HTERT RPE-1 (cell line): ENCODE data around the gene WDR18.

Experiments
- in situ Hi-C: fragments of 300-500 bp; cut with MboI; formaldehyde crosslinking; loops from 4 replicates; pipeline ENCODE4 v1.14.3; 2020; ENCODE audit warnings: low sequenced_read_pairs

Gene WDR18

GRCh38 chr19:1006711-1007398 is 22.7 kb downstream of the WDR18 start:
- in situ Hi-C loops, result no loop called here

GRCh38 chr19:1007399-1008251 is 23.5 kb downstream of the WDR18 start:
- in situ Hi-C loops, result no loop called here

DNA sequence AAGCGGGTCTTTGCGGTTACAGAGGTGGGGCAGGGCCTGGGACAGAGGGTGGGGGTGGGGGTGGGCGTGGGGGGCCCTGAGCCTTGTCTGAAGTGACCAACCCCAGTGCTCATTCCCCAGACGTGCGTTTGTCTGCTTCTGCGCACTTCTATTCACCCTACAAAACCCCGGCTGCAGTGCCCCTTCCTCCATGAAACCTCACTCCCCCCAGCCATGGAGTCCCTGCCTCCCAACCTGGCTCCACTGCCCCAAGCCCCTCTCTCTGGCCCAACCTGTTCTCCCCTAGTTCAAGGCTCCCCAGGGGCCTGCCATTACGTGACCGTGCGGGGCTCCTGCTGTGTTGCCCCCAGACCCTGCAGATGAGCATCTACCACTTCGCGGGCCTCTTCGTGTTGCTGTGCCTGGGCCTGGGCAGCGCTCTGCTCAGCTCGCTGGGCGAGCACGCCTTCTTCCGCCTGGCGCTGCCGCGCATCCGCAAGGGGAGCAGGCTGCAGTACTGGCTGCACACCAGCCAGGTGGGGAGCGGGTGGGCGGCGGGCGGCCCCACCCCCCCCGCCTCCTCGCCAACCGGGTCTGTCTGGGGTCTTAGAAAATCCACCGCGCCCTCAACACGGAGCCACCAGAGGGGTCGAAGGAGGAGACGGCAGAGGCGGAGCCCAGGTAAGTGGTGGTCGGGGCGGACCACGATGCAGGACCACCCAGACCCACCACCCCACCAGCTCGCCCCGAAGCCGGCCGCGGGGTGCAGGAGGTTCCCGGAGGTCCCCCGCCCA is 24.3 kb downstream of the WDR18 start:
- in situ Hi-C loops, result no loop called here

DNA sequence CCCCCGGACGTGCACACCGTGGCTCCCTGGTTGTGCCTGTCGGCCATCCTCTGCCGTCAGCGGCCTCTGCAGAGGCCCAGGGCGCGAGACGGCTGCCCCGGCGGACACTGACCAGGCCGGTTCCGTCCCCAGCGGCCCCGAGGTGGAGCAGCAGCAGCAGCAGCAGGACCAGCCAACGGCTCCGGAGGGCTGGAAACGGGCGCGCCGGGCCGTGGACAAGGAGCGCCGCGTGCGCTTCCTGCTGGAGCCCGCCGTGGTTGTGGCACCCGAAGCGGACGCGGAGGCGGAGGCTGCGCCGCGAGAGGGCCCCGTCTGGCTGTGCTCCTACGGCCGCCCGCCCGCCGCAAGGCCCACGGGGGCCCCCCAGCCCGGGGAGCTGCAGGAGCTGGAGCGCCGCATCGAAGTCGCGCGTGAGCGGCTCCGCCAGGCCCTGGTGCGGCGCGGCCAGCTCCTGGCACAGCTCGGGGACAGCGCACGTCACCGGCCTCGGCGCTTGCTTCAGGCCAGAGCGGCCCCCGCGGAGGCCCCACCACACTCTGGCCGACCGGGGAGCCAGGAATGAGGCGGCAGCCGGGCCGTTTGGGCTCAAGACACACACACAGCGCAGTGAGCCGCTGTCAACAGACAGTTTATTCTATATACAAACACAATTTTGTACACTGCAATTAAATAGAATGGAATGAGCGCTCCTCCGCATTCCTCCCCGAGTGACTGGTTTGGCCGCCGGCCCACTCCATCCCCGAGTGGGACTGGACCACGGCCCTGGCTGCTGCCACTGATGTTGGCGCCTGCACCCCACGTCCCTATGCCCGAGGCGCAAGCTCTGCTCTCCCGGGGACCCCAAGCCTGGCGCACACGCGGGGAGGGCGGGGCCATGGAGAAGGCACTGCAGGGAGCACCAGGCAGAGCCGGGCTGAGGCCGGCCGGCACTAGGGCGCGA is 25.2 kb downstream of the WDR18 start:
- in situ Hi-C loops, result no loop called here

DNA sequence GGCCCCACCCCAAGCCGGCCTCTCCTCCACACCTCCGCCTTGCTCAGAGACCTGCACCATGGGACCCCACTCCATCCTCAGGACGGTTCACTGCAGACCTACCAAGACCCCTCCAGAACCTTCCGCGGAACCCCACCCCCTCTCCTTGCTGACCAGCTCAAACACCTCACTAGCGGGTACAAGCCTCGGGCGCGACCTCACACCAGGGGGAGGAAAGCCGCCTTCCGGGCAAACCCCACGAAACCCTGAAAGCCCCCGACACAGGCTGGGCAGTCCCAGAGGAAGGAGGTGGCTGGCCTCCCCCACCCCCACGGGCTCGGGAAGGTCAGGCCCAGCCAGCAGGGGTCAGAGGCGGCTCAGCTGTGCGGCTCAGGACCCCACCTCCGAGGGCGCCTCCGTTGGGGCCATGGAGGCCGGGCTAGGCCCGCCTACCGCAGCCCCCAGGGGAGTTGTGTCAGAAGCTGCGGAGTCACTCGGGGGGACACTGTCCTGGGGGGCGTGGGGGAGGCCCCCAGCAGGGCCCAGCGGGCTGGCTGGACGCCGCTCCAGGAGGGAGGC is 25.9 kb downstream of the WDR18 start:
- in situ Hi-C loops, result no loop called here

DNA sequence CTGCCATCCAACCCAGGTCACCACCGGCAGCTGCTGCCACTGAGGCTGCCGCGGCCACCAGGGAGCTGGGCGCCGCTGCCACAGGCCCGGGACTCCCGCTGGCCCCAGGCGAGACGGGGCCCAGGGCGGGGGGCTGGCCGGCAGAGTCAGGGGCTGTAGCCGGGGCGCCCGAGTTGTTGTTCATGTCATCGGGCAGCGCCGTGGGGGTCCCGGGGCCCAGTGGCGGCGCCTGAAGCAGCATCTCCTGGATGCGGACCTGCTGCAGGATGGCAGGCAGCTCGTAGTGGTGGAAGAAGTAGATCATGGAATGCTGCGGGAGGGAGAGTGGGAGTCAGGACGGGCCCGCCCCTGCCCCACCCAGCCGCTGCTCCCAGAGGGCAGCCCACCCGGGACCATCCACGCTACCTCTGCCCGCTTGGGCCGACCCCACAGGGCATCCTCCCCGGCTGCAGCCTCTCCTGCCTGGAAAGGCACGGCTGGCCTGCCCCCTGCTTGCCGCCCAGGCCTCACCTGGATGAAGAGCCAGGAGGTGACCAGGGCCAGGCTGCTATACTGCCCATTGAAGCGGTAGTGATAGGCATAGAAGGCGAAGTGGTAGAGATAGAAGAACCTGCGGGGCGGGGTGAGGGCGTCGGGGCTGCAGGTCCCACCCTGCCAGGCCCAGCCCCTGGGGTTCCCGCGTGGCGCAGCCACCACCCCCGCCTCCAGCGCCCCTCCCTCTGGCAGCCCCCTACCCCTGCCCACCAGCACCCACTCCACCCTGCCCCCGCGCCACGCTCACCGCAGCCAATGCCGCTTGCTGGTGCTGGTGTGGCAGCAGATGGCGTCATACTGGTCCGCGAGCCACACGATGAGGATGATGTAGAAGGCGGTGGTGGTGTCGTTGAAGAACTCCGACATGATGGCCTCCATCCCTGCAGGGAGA is 26.7 kb downstream of the WDR18 start:
- in situ Hi-C loops, result no loop called here

DNA sequence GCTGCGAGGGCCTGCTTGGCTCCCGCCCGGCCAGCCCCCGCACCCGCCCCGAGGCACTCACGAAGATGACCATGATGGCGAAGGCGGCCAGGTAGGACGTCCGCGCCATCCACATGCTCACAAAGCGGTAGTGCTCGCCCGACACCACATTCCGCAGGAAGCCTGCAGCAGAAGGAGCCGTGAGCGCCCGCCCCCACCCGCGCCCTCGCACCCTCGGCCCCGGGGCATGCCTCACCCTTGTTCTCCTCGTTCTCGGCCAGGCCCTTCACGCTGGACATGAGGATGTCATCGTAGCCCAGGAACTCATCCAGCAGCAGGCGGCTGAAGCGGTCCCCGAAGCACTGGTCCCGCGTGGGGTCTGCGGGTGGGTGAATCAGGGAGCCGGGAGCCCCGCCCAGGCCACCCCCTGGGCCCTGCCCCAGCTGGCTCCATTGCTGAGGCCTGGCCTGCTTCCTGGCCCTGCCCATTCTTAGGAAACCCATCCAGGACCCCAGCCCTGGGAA is 27.7 kb downstream of the WDR18 start:
- in situ Hi-C loops, result no loop called here

- in situ Hi-C loops, result no loop called here
These were observed 28.2 kb downstream of the WDR18 start for GRCh38 chr19:1012334-1012733.

GRCh38 chr19:1013218-1013617 is 29.1 kb downstream of the WDR18 start:
- in situ Hi-C loops, result no loop called here

DNA sequence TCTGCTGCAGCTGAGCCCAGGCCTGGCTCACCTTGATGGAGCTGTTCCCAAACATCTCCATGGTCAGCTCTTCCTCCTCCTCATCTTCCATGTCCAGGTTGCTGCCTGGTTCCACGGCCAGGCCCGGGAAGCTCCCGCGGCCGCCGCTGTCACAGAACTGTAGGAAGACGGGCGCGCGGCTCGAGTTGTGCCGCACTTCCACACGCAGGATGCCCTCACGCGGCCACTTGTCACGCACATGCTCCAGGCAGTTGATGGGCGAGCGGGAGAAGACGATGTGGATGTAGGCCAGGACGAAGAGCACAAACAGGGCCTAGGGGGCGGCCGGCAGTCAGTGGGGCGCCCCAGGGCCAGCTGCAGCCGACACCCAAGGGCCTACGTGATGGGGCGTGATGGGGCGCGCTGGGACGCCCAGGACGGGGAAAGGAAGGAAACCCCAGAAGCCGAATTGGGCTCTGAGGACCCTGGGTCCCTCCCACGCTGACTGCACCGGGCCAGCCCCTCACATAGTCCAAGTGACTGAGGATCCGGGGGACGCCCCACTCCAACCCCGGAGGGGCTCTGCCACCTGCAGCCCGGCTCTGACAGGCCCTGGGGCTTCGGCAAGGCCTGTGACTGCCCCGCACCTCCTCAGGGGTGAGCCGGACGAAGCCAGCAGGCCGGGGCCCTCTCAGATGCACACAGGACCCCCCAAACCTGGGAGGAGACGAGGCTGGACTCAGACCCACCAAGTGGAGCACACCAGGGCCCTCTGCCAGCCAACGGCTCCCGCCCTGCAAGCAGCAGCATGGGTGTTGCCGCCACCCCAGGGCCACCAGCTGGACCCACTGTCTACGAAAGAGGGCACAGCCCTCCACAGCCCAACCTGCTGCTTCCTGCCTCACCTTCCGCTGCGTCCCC is 30.3 kb downstream of the WDR18 start:
- in situ Hi-C loops, result no loop called here

GRCh38 chr19:1015061-1015781 is 31.1 kb downstream of the WDR18 start:
- in situ Hi-C loops, result no loop called here

DNA sequence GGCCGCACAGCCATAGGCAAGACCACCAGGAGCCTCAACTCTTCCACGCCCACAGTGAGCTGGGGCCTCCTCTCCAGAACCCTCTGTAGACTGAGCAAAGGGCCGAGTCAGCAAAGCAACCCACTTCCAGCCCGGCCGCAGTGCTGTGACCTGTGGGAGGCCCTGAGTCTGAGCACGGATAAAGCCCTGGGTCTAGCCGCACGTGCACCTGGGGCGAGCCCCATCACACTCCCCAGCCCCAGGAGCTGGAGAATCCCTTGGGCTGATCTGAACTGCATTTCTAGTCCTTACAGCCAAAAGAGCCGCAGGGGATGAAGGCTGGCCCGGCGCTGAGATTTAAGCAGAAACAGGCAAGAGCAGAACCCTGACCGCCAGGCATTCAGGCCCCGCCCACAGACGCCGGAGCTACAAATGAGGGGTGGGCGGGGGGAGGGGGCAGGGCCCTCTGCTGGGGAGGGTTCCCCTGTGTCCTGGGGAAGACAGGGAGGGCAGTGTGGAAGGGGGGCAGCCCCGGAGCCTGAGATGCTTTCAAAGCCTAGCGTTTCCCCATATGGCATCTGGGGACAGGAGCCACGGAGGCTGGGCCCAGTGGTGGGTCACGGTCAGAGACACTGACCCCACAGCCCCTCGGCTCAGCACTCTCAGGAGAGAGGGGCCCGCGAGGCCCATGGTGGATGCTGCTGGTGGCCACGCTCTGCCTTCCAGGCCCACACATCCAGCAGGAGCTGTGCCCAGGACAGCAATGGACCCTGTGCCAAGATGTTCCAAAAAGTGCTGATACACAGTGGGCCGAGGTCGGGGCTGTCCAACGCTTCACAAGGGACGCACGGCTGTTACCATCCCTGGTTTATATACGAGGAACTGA is 31.9 kb downstream of the WDR18 start:
- in situ Hi-C loops, result no loop called here

- in situ Hi-C loops, result no loop called here
These were observed 32.5 kb downstream of the WDR18 start for GRCh38 chr19:1016647-1017114.

DNA sequence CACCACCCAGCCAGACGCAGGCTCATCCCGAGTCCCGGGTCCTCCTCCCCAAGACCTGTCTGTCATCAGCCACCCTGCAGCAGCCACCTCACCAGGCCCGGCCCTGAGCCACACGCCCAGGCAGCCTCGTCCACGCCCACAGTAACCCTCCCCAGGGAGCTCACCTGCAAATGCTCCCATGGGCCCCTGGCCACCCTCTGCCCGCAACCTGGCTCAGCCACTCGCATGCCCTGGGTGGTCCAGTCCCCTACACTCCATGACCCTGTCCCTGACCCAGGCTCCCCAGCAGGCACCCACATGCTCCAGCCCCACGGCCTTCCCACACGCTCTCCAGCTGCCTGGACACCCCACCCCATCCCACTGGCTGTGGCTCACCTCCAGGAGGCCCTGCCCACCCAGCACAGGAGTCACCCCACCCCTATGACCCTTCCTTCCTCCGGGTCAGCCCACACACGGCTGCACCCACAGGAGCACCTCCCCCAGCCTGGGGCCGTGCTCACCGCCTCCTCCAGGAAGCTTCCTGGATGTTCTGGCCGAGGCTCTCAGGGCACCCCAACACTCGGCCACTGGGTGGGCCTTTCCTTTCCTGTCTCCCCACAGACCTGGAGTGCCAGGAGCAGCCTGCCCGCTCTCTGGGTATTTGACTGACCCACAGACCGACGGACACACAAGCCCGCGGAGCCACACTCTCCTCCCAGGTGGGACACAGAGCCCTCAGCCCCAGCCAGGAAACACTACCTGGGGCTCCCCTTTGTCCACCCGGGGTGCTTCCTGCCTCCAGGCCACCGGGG is 33.2 kb downstream of the WDR18 start:
- in situ Hi-C loops, result no loop called here

DNA sequence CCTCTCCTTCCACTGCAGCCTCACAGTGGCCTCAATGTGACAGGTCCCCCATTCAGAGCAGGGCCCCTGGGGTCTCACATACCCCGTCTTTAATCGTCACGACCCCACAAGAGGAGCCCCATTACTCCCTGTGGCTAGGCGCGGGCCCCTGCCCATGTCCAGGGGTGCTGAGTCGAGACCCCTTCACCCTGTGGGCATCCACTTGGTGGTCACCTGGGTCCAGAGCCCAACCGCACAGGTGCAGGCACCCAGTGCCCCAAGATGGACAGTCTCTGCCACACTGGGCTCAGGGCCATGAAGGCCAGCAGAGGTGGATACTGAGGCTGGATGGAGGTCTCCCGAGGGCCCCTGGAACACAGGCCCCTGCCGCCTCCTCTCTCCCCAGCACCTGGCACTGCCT is 33.8 kb downstream of the WDR18 start:
- in situ Hi-C loops, result no loop called here
